H1 (cell line): Measurements from ENCODE around the gene PRKAG1. TPM values are rescaled to one million over a fixed set of nuclear protein-coding genes. Genes with fewer than 3 reads are reported as not detected.

Experiments
- CTCF ChIA-PET: fragments of 300-600 bp; sonication (Branson Sonifier 250); formaldehyde crosslinking; loops from one replicate; lab custom pipeline; 2021; ENCODE audit not compliant: partially characterized antibody; lab: Charles Lee
- POLR2A ChIA-PET: fragments of 300-600 bp; sonication (Branson Sonifier 250); formaldehyde crosslinking; loops from one replicate; lab custom pipeline; 2021; ENCODE audit warnings: inconsistent platforms; ENCODE audit not compliant: partially characterized antibody; lab: Charles Lee
- DNase-seq, 2 experiments: peaks; one replicate each; pipeline versions ENCODE4 v3.0.0 to v3.0.0-alpha.2; 2010 to 2022; ENCODE audit warnings: low spot score in 2 of 2, low read depth in 1 of 2, mixed read lengths in 1 of 2
- FAIRE-seq: peaks from 2 replicates; lab custom pipeline; 2011; peaks lifted over from hg19 to GRCh38; lab: Jason Lieb, UNC
- H2AFZ ChIP-seq: 2 replicates; pipeline ENCODE4 v1.8.1; 2012; ENCODE audit warnings: low read length, inconsistent platforms
- H2AK5ac ChIP-seq: 2 replicates; pipeline ENCODE4 v1.6.1; 2013; ENCODE audit warnings: low read depth, low read length
- H2BK120ac ChIP-seq: replicated peaks from 2 replicates; pipeline ENCODE3; 2013; ENCODE audit warnings: low read depth, low read length, inconsistent platforms
- H2BK12ac ChIP-seq: 2 replicates; pipeline ENCODE4 v1.6.1; 2013; ENCODE audit warnings: low read depth, low read length
- H2BK15ac ChIP-seq: 2 replicates; pipeline ENCODE4 v1.6.1; 2013; ENCODE audit warnings: low read length
- H2BK20ac ChIP-seq: 2 replicates; pipeline ENCODE4 v1.6.1; 2013; ENCODE audit warnings: low read length
- H2BK5ac ChIP-seq: 2 replicates; pipeline ENCODE4 v1.6.1; 2013; ENCODE audit warnings: low read depth, low read length
- H3K14ac ChIP-seq: 2 replicates; pipeline ENCODE4 v1.6.1; 2013; ENCODE audit warnings: inconsistent platforms; ENCODE audit not compliant: insufficient read length
- H3K18ac ChIP-seq: 2 replicates; pipeline ENCODE4 v1.6.1; 2013; ENCODE audit warnings: low read length; ENCODE audit errors: extremely low read depth
- H3K23ac ChIP-seq: 2 replicates; pipeline ENCODE4 v1.6.1; 2013; ENCODE audit warnings: inconsistent platforms; ENCODE audit not compliant: insufficient read length
- H3K23me2 ChIP-seq: 2 replicates; pipeline ENCODE4 v1.6.1; 2013; ENCODE audit warnings: low read depth, low read length
- H3K27ac ChIP-seq: 2 replicates; pipeline ENCODE4 v1.6.1; 2011; ENCODE audit warnings: low read depth, low read length, inconsistent platforms
- H3K27me3 ChIP-seq, 4 experiments: replicated peaks in 1 of 4; 1 replicate in 1 of 4; 2 replicates in 3 of 4; pipeline versions ENCODE4 v1.6.1 to v1.8.1; 2011 to 2013; ENCODE audit warnings: low read length in 3 of 4, mild to moderate bottlenecking in 3 of 4, inconsistent platforms in 2 of 4, mixed read lengths in 2 of 4, moderate library complexity in 1 of 4; ENCODE audit not compliant: control insufficient read depth in 3 of 4, insufficient read depth in 3 of 4; ENCODE audit errors: extremely low read depth in 1 of 4
- H3K36me3 ChIP-seq, 4 experiments: 2 replicates each; pipeline versions ENCODE4 v1.6.1 to v1.8.1; 2011 to 2013; ENCODE audit warnings: mild to moderate bottlenecking in 4 of 4, low read length in 3 of 4, moderate library complexity in 2 of 4, control low read depth in 1 of 4, inconsistent platforms in 1 of 4; ENCODE audit not compliant: insufficient read depth in 4 of 4, control insufficient read depth in 2 of 4
- H3K4ac ChIP-seq: replicated peaks from 2 replicates; pipeline ENCODE3; 2013; ENCODE audit warnings: low read length, low read depth, mixed read lengths, inconsistent platforms; ENCODE audit not compliant: insufficient read length
- H3K4me1 ChIP-seq, 4 experiments: replicated peaks in 1 of 4; 1 replicate in 1 of 4; 2 replicates in 3 of 4; pipeline versions ENCODE4 v1.6.1 to v1.8.1; 2011 to 2013; ENCODE audit warnings: low read length in 3 of 4, inconsistent platforms in 2 of 4, mixed read lengths in 1 of 4; ENCODE audit not compliant: insufficient read depth in 4 of 4, control insufficient read depth in 3 of 4
- H3K4me2 ChIP-seq, 2 experiments: 2 replicates each; pipeline versions ENCODE4 v1.6.1 to v1.8.1; 2011 to 2013; ENCODE audit warnings: low read depth in 2 of 2, low read length in 2 of 2, control low read depth in 1 of 2, inconsistent platforms in 1 of 2, mild to moderate bottlenecking in 1 of 2; ENCODE audit not compliant: insufficient read depth in 1 of 2
- H3K4me3 ChIP-seq, 4 experiments: fragments of 200-600, 300-600 bp in 1 of 4; sonication (generic), shearing (Covaris generic), sonication (Bioruptor Twin) in 1 of 4; 2 replicates each; pipeline versions ENCODE4 v1.5.1 to v1.8.1; 2011 to 2016; ENCODE audit warnings: low read length in 4 of 4, low read depth in 3 of 4, control low read depth in 2 of 4, inconsistent platforms in 2 of 4, mild to moderate bottlenecking in 2 of 4, mixed read lengths in 1 of 4, moderate library complexity in 1 of 4; ENCODE audit not compliant: insufficient read depth in 2 of 4; ENCODE audit errors: extremely low read depth in 1 of 4
- H3K56ac ChIP-seq: replicated peaks from 2 replicates; pipeline ENCODE3; 2013; ENCODE audit warnings: low read depth, mild to moderate bottlenecking, mixed read lengths, low read length, inconsistent platforms; ENCODE audit not compliant: insufficient read length
- H3K79me1 ChIP-seq: 2 replicates; pipeline ENCODE4 v1.6.1; 2013; ENCODE audit warnings: low read depth, low read length, control low read depth
- H3K79me2 ChIP-seq, 2 experiments: 2 replicates each; pipeline versions ENCODE4 v1.6.1 to v1.8.1; 2012 to 2013; ENCODE audit warnings: low read length in 2 of 2, mild to moderate bottlenecking in 2 of 2, inconsistent platforms in 1 of 2; ENCODE audit not compliant: insufficient read depth in 2 of 2, control insufficient read depth in 1 of 2
- H3K9ac ChIP-seq, 4 experiments: replicated peaks in 1 of 4; 1 replicate in 1 of 4; 2 replicates in 3 of 4; pipeline versions ENCODE4 v1.6.1 to v1.8.1; 2011 to 2013; ENCODE audit warnings: low read depth in 3 of 4, low read length in 3 of 4, control low read depth in 2 of 4, mild to moderate bottlenecking in 2 of 4, moderate library complexity in 2 of 4, inconsistent platforms in 1 of 4; ENCODE audit errors: extremely low read depth in 1 of 4
- H3K9me3 ChIP-seq, 2 experiments: 2 replicates each; pipeline versions ENCODE4 v1.6.1 to v1.8.1; 2012 to 2013; ENCODE audit warnings: mild to moderate bottlenecking in 2 of 2, moderate library complexity in 2 of 2, control low read depth in 1 of 2, inconsistent platforms in 1 of 2, low read depth in 1 of 2, low read length in 1 of 2, mixed read lengths in 1 of 2; ENCODE audit not compliant: insufficient read depth in 2 of 2
- H4K20me1 ChIP-seq, 2 experiments: replicated peaks in 1 of 2; 2 replicates each; pipeline versions ENCODE3 to v1.8.1; 2011 to 2013; ENCODE audit warnings: inconsistent platforms in 2 of 2, low read length in 2 of 2, mild to moderate bottlenecking in 1 of 2; ENCODE audit not compliant: insufficient read depth in 2 of 2, control insufficient read depth in 1 of 2
- H4K5ac ChIP-seq: 2 replicates; pipeline ENCODE4 v1.6.1; 2013; ENCODE audit warnings: low read length, low read depth, mixed read lengths, inconsistent platforms; ENCODE audit not compliant: insufficient read length
- H4K8ac ChIP-seq: 2 replicates; pipeline ENCODE4 v1.8.0; 2013; ENCODE audit warnings: mild to moderate bottlenecking, moderate library complexity, low read length, inconsistent platforms; ENCODE audit not compliant: insufficient read depth; ENCODE audit errors: extremely low read depth
- H4K91ac ChIP-seq: replicated peaks from 2 replicates; pipeline ENCODE3; 2013; ENCODE audit warnings: low read length, mixed read lengths, inconsistent platforms; ENCODE audit not compliant: insufficient read length
- CREB1 ChIP-seq: IDR thresholded peaks from 2 replicates; pipeline ENCODE4 v1.6.1; 2012; ENCODE audit warnings: inconsistent platforms
- EGR1 ChIP-seq: IDR thresholded peaks from 2 replicates; pipeline ENCODE4 v1.6.1; 2011; ENCODE audit warnings: low read depth, low read length, borderline replicate concordance
- MAFK ChIP-seq: IDR thresholded peaks from 2 replicates; pipeline ENCODE4 v1.6.1; 2012; ENCODE audit warnings: low read depth, mild to moderate bottlenecking, improper control_type of control experiment, low read length
- NRF1 ChIP-seq: IDR thresholded peaks from 2 replicates; pipeline ENCODE4 v1.6.1; 2011; ENCODE audit warnings: mild to moderate bottlenecking, low read depth, low read length, improper control_type of control experiment
- POLR2A ChIP-seq, 2 experiments: IDR thresholded peaks; 1 replicate in 1 of 2; 2 replicates in 1 of 2; pipeline ENCODE4 v1.6.1; 2011; ENCODE audit warnings: low read depth in 2 of 2, low read length in 2 of 2, mild to moderate bottlenecking in 2 of 2; ENCODE audit errors: control extremely low read depth in 1 of 2
- RAD21 ChIP-seq, 2 experiments: IDR thresholded peaks in 1 of 2; conservative IDR thresholded peaks in 1 of 2; 2 replicates each; pipeline ENCODE4 v1.6.1; 2011; ENCODE audit warnings: low read depth in 2 of 2, low read length in 2 of 2, improper control_type of control experiment in 1 of 2, inconsistent platforms in 1 of 2, mild to moderate bottlenecking in 1 of 2, moderate library complexity in 1 of 2
- SP2 ChIP-seq: IDR thresholded peaks from 2 replicates; pipeline ENCODE4 v1.6.1; 2012; ENCODE audit warnings: mild to moderate bottlenecking, low read length, inconsistent platforms
- TAF7 ChIP-seq: optimal IDR thresholded peaks from 2 replicates; pipeline ENCODE3; 2011; ENCODE audit warnings: low read depth, mild to moderate bottlenecking, inconsistent platforms, low read length, moderate library complexity, borderline replicate concordance
- TEAD4 ChIP-seq: IDR thresholded peaks from 2 replicates; pipeline ENCODE4 v1.6.1; 2012; ENCODE audit warnings: low read depth, low read length, inconsistent platforms, mixed read lengths
- USF2 ChIP-seq: IDR thresholded peaks from 2 replicates; pipeline ENCODE4 v1.6.1; 2011; ENCODE audit warnings: low read length, improper control_type of control experiment
- WGBS, 2 experiments: shearing (Covaris generic) in 1 of 2; methylation state at CpG; one replicate each; pipeline versions ENCODE4 v1.1.6 to v1.1.7; 2013 to 2015; ENCODE audit warnings: low lambda C conversion rate in 2 of 2, mixed read lengths in 2 of 2, inconsistent platforms in 1 of 2, low coverage in 1 of 2, missing lambda C conversion rate in 1 of 2; ENCODE audit not compliant: insufficient replicate concordance in 2 of 2, insufficient coverage in 1 of 2, insufficient read length in 1 of 2; ENCODE audit errors: extremely low coverage in 1 of 2, missing lambda C conversion rate in 1 of 2; 5-methylcytosine and 5-hydroxymethylcytosine counted together
- polyA plus RNA-seq, 7 experiments: library from polyadenylated mRNA; depleted of rRNA in 3 of 7; stranded (reverse) in 5 of 7; unstranded in 2 of 7; fragments of >200 nt in 5 of 7; fragments of 200-250 nt in 2 of 7; gene quantifications; 1 replicate in 5 of 7; 2 replicates in 1 of 7; 4 replicates in 1 of 7; pipeline versions ENCODE4 v1.2.1 to v1.2.3, GENCODE V29; 2011 to 2013; ENCODE audit warnings: missing spikeins in 2 of 7, mixed read lengths in 2 of 7
- total RNA-seq: library from RNA; stranded (reverse); fragmentation: NEBNext Ultra II Directional; extraction: Animal tissue kit (Norgen Biotek cat#: 25700); gene quantifications from 2 replicates; pipeline ENCODE4 v1.2.1, GENCODE V29; 2021
- TF ChIP-seq, protein P1 (sequence below): IDR thresholded peaks from 2 replicates; pipeline ENCODE4 v1.6.1; 2012; ENCODE audit warnings: inconsistent platforms

Gene PRKAG1
- total and polyA plus RNA-seq, 2 of the 8 experiments (the other 6 are each of a cell fraction or from before 2014, with no cell fraction given): 38.6 to 57.5 TPM

DNA sequence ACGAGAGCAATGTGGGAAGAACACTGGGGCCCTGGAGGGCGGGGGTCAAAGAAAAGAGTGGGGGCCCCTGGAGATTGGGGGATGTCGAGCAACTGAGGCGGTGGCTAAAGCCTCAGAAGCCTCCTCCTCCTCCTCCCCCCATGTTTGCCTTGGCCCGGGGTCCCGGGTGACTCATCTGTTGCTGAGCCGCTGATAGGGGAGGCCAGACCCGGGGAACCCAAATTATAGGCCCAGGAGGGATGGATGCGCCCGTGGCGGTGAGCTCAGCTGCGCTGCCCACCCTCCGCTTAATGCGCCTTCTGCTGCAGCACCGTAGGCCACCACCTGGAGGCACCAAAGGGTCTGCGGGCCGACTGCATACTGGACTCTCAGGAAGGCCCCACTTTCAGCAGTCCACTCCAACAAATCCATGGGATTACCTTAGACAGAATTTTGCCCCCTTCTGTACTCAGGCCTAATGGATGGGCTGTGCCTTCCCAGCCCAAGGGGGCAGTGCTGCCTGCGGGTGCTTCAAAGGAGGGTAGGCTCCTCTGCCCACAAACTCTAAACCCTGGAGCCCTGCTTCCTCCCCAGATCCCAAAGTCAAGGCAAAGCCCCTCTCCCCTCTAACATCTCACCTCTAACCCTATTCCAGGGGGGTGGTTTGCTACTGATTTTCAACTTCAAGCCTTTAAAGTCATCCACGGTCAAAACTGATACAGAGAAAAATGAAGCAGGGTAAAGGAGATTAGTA is 44.5 kb downstream of the PRKAG1 start:
- Histone ChIP-seq H2BK15ac (peak overlapping the region; percentile 29; the same call in 1 of the 2 replicates), H2BK120ac (no peak overlapping the region), H3K79me1 (no peaks in the 10 kb centered on the region), H3K27ac (no peak overlapping the region), H2AK5ac (no peak overlapping the region), H3K27me3 (peaks cover 75 to 99% (median 96%) of the 10 kb centered on the region in 4 experiments), H4K91ac (no peak overlapping the region), H2BK5ac (no peak overlapping the region), H3K9ac (no peak overlapping the region), H2BK12ac (no peak overlapping the region), H2AFZ (0 out of 2 replicates have a peak overlapping the region, but pooled peaks have one; percentile 70), H3K23ac (no peak overlapping the region), H3K79me2 (no peaks in the 10 kb centered on the region), H2BK20ac (no peak overlapping the region), H4K20me1 (peaks cover 6 to 19% of the 10 kb centered on the region in 2 experiments), H4K5ac (no peak overlapping the region), H4K8ac (no peak overlapping the region), H3K36me3 (no peaks in the 10 kb centered on the region; a peak in 1 of 8 replicates), H3K9me3 (no peaks in the 10 kb centered on the region), H3K4me2 (peak overlapping the region; percentile 5 to 41; a peak in 2 of 4 replicates), H3K18ac (no peak overlapping the region), H3K4me1 (peaks cover 8 to 35% (median 30%) of the 10 kb centered on the region in 4 experiments), H3K14ac (no peak overlapping the region), H3K4ac (no peak overlapping the region), H3K4me3 (peak overlapping the region in 1 of 4 experiments; percentile 11; a peak in 1 of 8 replicates), H3K23me2 (peaks cover 14% of the 10 kb centered on the region), H3K56ac (no peak overlapping the region)
- WGBS, 2 experiments: 9% methylated on average over 15 of the region's 19 CpGs; no CpG with 5 or more reads in 1 of the 2 experiments
- POLR2A ChIA-PET: interaction anchor here (0.6 to 2.3 kb wide), 6 partner anchors 10 to 155 kb away, joined by 3 to 5 read pairs (median 4); partner anchors contain the start of genes ARF3 and RND1
- CTCF ChIA-PET: interaction anchor here (0.6 to 40.8 kb wide), 21 partner anchors 8 to 1059 kb away, joined by 3 to 1336 read pairs (median 4); partner anchors contain the start of genes ARF3, DDN, RHEBL1 and RND1
- FAIRE-seq (no peak), DNase-seq (peak in 1 of 2 experiments; percentile 91)
- TF ChIP-seq TAF7: no peak
- no peak for TF ChIP-seq SP2
- no peak for TF ChIP-seq NRF1
- TF ChIP-seq USF2: no peak
- no peak for TF ChIP-seq TEAD4
- TF ChIP-seq MAFK: no peak
- TF ChIP-seq RAD21 (IDR thresholded peaks at IDR 0.05 in 1 of 2, conservative IDR thresholded peaks at IDR 0.05 in 1 of 2; ENCODE audit: low read depth in 2 of 2, low read length in 2 of 2): peak; percentile 37 to 50
- TF ChIP-seq CREB1: peak; percentile 32; the same call in 1 of the 2 replicates
- TF ChIP-seq POLR2A (IDR thresholded peaks at IDR 0.05; ENCODE audit: control extremely low read depth in 1 of 2, low read depth in 2 of 2, low read length in 2 of 2): no peak
- no peak for TF ChIP-seq EGR1
- TF ChIP-seq, protein P1, sequence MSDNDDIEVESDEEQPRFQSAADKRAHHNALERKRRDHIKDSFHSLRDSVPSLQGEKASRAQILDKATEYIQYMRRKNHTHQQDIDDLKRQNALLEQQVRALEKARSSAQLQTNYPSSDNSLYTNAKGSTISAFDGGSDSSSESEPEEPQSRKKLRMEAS: no peak
